Neural crest cell (in vitro differentiated cells): ENCODE measurements around the gene SENP5. TPM values are rescaled to one million over a fixed set of nuclear protein-coding genes. Genes with fewer than 3 reads are reported as not detected.

ENCODE experiments used
- DNase-seq: peaks from one replicate; pipeline ENCODE4 v3.0.0; 2021; ENCODE audit warnings: low read depth, mixed read lengths, low spot score
- H3K27ac Mint-ChIP-seq: one replicate; pipeline ENCODE4 v1.8.0; 2021; ENCODE audit warnings: mild to moderate bottlenecking, mixed read lengths; ENCODE audit not compliant: unreplicated experiment
- H3K27me3 Mint-ChIP-seq: 2 replicates; pipeline ENCODE4 v1.8.0; 2021; ENCODE audit warnings: low read depth, mild to moderate bottlenecking, mixed read lengths
- H3K36me3 Mint-ChIP-seq: 2 replicates; pipeline ENCODE4 v1.8.0; 2021; ENCODE audit warnings: low read depth, mild to moderate bottlenecking, mixed read lengths
- H3K4me1 Mint-ChIP-seq: 2 replicates; pipeline ENCODE4 v1.8.0; 2021; ENCODE audit warnings: mixed read lengths
- H3K4me3 Mint-ChIP-seq: one replicate; pipeline ENCODE4 v1.8.0; 2021; ENCODE audit warnings: mild to moderate bottlenecking, mixed read lengths
- H3K9me3 Mint-ChIP-seq: 2 replicates; pipeline ENCODE4 v1.8.0; 2021; ENCODE audit warnings: mixed read lengths
- total RNA-seq: library from RNA; stranded (reverse); gene quantifications from 2 replicates; pipeline ENCODE4 v1.2.1, GENCODE V29; 2021
- TF ChIP-seq, protein P1 (sequence below): fragments of 200-600 bp; sonication (generic); conservative IDR thresholded peaks from 2 replicates; pipeline ENCODE4 v1.5.0; 2021; ENCODE audit warnings: antibody characterized with exemption, mild to moderate bottlenecking

SENP5 gene
- total RNA-seq, 1 donor from 2014 or later = 41.3 TPM

DNA sequence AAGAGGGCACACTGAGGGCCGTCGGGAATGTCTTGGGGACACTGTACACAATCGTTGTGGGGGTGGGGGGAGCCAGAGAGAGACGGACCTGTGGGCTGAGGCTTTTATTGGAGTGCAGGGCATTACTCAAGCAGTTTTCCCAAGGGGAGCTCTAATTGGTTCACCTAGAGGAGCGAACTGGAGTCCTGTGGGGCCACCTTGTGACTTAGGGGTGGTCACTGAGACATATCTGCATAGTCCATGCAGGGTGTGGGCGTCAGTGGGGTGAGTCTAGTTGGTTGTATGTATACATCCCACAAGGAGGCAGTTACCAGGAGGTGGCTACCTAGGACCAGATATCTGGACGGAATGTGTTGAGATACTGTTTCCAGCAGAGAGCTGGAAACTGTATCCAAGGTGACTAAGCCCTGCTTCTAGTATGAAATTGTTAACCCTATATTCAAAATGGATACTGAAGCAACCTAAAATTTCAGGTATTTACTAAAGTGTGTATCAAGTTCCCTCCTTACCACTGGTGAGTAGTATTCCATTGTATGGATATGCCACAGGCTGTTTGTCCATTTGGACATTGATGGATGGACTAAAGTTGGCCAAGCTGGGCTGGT lies 103.5 kb downstream of the SENP5 start:
- DNase-seq = no peak
- Mint-ChIP-seq H3K4me1 (peaks cover 5% of the 10 kb centered on the region), H3K9me3 (no peaks in the 10 kb centered on the region), H3K4me3 (peak overlapping the region; percentile 89), H3K27ac (no peak overlapping the region), H3K27me3 (peaks cover 35% of the 10 kb centered on the region), H3K36me3 (peaks cover 2% of the 10 kb centered on the region)
- TF ChIP-seq, protein P1, sequence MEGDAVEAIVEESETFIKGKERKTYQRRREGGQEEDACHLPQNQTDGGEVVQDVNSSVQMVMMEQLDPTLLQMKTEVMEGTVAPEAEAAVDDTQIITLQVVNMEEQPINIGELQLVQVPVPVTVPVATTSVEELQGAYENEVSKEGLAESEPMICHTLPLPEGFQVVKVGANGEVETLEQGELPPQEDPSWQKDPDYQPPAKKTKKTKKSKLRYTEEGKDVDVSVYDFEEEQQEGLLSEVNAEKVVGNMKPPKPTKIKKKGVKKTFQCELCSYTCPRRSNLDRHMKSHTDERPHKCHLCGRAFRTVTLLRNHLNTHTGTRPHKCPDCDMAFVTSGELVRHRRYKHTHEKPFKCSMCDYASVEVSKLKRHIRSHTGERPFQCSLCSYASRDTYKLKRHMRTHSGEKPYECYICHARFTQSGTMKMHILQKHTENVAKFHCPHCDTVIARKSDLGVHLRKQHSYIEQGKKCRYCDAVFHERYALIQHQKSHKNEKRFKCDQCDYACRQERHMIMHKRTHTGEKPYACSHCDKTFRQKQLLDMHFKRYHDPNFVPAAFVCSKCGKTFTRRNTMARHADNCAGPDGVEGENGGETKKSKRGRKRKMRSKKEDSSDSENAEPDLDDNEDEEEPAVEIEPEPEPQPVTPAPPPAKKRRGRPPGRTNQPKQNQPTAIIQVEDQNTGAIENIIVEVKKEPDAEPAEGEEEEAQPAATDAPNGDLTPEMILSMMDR = no peak

DNA sequence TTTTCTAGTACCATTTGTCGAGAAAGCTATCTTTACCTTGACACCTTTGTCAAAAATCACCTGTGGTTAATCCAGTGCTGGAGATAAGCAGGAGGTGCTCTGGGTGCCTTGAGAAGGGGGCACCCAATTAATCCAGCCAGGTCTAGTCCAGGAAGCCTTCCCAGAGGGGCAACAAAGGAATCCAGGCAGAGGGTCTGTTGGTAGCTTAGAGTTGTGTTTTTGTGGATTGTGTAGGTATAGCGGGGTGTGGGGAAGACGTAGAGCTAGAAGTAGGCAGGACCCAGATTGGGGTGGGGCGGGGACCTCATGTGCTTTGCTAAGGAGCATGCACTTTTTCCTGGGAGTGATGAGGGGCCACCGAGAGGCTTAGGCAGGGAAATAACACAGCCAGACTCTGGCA lies 106.9 kb downstream of the SENP5 start:
- Mint-ChIP-seq H3K4me3 (no peak overlapping the region), H3K4me1 (peaks cover 7% of the 10 kb centered on the region), H3K27ac (no peak overlapping the region), H3K9me3 (no peaks in the 10 kb centered on the region), H3K36me3 (peaks cover 2% of the 10 kb centered on the region), H3K27me3 (peaks cover 17% of the 10 kb centered on the region)
- TF ChIP-seq, protein P1 = no peak
- no peak for DNase-seq

DNA sequence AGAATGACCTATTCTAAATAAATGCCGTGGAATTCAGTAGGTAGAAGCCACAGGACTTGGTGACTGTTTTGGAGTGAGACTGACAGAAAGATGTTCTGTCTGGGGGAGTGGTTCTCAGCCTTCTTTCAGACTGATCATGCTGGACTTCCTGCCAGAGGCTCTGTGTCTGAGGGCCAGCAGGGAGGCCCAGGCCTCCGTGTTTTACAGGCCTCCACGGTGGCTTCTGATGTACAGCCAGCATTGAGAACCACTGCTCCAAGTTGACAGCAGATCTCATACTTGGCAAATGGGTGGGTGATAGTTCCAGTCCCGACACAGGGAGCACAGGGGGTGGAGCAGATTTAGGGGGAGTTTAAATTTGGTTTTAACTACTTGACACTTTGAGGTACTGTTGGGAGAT lies 107.6 kb downstream of the SENP5 start:
- Mint-ChIP-seq H3K4me1 (peaks cover 7% of the 10 kb centered on the region), H3K27me3 (peaks cover 13% of the 10 kb centered on the region), H3K27ac (peak overlapping the region; percentile 31), H3K9me3 (no peaks in the 10 kb centered on the region), H3K4me3 (no peak overlapping the region), H3K36me3 (peaks cover 2% of the 10 kb centered on the region)
- no peak for DNase-seq
- TF ChIP-seq, protein P1 = no peak

DNA sequence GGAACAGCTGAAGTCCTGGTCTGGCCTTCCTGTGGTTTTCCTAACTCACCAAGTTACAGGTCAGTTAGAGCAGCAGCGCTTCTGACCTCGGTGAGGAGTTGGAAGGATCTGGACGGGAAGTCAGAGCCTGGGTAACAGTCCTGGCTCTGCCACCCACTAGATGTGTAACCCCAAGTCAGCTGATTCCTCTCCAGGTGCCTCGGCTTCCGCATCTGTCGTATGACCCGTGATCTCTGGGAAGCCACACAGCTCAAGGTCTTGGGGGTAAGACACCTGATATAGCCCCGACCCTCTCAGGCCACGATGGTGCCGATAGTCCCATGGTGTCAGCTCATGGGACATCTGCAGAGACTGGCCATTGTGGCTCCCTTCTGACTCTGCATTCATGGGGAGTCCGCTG lies 109.2 kb downstream of the SENP5 start:
- H3K27ac Mint-ChIP-seq = no peak overlapping the region
- peaks cover 5% of the 10 kb centered on the region for H3K36me3 Mint-ChIP-seq

DNA sequence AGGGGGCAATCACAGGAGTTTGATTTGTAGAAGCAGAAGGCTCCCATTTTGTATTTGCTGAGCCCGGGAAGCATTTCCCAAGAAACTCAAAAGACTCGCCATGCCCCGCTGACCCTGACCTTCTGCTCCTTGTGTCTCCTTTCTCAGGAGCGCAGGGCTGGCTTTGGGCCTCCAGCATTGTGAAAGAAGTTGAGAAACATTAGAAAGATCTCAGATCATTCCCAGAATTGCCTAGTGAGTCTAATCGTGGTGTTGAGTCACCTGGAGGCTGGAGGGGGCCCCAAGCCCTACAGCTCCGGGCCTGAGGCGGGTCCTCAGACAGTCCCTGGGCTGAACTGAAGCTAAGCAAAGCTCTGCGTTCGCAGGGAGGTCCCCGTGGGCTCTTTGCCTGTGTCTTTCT lies 111.8 kb downstream of the SENP5 start:
- TF ChIP-seq, protein P1 = no peak
- DNase-seq = no peak
- peaks cover 7% of the 10 kb centered on the region for H3K4me1 Mint-ChIP-seq

More for the DNA sequence above, 109.2 kb downstream of the SENP5 start:
- peaks cover 7% of the 10 kb centered on the region for H3K4me1 Mint-ChIP-seq
- H3K27me3 Mint-ChIP-seq = no peaks in the 10 kb centered on the region
- peaks cover 5% of the 10 kb centered on the region for H3K9me3 Mint-ChIP-seq
- DNase-seq = no peak
- H3K4me3 Mint-ChIP-seq = no peak overlapping the region
- TF ChIP-seq, protein P1 = no peak

More for the DNA sequence above, 111.8 kb downstream of the SENP5 start:
- Mint-ChIP-seq H3K27me3 (no peaks in the 10 kb centered on the region), H3K27ac (no peak overlapping the region), H3K4me3 (no peak overlapping the region), H3K36me3 (peaks cover 9% of the 10 kb centered on the region), H3K9me3 (peaks cover 9% of the 10 kb centered on the region)
